EH (cell line): ENCODE results near the gene SLCO4A1.

Experiments
- DNase-seq: peaks from one replicate; pipeline ENCODE4 v3.0.0-alpha.2; 2015; ENCODE audit warnings: low read depth

Gene SLCO4A1

GRCh38 chr20:62638055-62638570 lies 4.2 kb upstream of the SLCO4A1 start:
- no peak for DNase-seq

- DNase-seq: no peak
Measured at GRCh38 chr20:62638679-62639406, 3.5 kb upstream of the SLCO4A1 start.

GRCh38 chr20:62639765-62640164 lies 2.5 kb upstream of the SLCO4A1 start:
- no peak for DNase-seq

DNA sequence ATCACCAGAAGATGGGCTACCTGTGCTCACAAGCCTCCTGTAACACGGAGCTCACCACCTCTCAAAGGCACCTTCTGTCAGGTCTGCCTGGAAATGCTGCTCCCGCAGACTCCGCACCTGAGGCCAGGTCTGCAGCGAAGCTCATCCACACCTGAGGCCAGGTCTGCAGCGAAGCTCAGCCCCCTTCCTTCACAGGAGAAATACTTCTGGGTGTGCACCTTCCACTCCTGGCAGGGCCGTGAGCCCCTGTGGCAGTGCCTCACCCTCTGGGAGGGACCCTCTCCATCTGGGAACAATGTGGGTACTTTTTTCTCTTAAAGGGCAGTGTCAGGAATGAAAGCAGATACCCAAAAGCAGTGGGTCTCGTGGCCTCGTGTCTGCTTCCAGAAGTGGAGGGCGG lies 1.4 kb upstream of the SLCO4A1 start:
- DNase-seq: no peak

DNA sequence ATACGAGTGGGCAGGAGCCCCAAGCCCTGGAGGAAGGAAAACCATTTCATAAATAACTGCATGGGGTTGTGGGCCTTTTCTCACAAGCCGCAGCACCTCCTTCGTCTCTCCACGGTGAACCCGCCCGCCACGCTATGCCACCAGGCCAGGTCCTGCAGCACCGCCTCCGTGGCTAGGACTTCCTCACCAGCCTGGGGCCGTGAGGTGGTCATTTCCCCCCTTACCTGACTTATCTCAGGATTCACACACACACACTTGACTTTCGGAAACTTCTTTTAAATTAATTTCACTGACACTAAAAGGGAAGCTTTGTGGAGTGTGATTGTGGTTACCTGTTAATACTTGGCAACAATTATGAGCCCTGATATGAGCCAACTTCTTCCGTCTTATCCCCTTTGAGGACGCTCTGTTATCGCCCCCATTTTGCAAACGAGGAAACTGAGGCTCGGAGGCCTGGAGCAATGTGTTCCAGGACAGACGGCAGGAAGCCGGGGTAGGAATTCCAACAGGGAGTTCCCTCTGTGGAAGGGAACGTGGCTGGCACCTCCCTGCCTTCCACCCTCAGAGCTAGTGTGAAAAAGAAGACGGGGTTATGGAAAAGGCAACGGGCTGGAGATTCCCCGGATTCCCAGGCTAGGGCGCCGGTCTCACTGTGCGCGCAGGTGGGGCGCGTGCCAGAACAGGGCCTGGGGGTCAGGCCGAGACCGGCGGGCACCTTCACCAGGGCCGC lies 817 bp upstream of the SLCO4A1 start:
- no peak for DNase-seq

- DNase-seq: peak; percentile 15
Measured at GRCh38 chr20:62642666-62643520, 590 bp downstream of the SLCO4A1 start.

DNA sequence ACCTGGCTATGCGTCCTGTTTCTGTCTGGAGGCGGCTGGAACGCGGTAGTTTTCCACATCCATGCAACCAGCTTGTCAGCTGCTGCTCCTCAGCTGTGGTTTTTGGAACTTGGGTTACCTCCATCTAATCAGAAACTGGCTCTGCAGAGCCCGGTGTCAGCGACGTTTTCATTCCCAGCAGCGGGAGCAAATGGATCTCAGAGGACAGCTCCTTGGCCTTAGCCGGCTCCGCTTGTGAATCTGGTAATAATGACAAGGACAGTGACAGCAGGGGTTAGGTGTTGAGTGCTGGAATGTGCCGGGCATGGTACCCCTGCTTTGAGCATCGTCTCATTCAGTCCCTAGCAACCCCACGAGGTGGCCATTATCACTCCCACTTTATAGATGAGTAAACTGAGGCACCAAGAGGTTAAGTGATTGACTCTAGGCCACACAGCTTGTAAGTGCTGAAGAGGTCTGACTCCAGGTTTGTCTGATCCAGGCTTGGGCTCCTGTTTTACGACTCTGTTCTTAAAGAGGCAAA lies 1.3 kb downstream of the SLCO4A1 start:
- no peak for DNase-seq

DNA sequence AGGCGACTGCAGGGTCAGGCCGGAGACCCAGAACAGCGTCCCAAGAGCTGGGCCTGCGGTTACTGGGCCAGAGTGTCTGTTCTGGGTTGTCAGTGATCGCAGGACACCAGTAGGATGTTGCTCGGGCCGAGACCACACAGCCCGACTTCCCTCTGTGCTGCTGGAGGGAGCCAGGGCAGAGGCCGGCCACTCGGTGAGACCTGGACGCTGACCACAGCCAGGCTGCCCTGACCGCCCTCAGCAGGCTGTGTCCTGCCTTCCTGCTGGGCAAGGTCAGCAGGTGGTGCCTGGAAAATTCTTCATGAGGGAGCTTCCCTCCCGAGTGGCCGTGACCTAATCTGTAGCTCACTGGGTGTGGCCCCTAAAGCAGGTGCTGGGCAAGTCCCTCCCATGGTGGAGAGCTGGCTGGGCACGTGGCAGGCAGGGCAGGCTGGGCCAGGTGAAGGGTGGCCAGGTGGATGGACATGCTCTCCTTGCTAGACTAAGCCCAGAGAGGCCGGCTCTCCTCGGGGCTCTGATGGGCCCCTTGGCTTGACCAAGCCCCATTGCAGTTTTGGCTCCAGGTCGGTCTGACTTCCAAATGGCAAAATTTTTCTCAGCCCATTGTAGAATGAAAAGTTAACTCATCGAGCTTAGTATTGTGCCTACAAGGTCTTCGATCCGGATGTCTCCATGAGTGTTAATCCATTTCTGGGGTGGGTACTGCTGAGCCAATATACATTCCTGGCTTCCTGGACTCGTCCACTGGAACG lies 1.9 kb downstream of the SLCO4A1 start:
- DNase-seq: no peak

GRCh38 chr20:62644802-62645496 lies 2.6 kb downstream of the SLCO4A1 start:
- no peak for DNase-seq

DNA sequence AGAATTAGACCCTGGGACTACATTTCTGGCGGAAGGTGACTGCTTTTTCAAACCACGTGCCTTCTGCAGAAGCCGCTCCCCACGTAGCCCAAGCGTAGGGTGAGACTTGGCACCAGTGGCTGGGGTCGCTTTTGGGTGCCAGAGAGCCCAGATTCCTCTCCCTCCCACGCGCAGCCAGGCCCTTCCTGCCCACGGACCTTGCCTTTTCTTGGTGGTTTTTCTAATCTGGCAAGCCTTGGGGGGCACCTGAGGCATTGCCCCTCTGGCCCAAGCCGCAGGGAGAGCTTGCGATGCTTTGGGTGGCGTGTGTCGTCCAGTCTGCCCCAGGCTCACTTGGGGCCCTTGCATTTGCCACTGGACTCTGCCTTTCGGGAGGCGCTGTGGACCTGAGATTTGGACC lies 3.3 kb downstream of the SLCO4A1 start:
- DNase-seq: no peak

- no peak for DNase-seq
Measured at GRCh38 chr20:62646851-62647520, 4.7 kb downstream of the SLCO4A1 start.

DNA sequence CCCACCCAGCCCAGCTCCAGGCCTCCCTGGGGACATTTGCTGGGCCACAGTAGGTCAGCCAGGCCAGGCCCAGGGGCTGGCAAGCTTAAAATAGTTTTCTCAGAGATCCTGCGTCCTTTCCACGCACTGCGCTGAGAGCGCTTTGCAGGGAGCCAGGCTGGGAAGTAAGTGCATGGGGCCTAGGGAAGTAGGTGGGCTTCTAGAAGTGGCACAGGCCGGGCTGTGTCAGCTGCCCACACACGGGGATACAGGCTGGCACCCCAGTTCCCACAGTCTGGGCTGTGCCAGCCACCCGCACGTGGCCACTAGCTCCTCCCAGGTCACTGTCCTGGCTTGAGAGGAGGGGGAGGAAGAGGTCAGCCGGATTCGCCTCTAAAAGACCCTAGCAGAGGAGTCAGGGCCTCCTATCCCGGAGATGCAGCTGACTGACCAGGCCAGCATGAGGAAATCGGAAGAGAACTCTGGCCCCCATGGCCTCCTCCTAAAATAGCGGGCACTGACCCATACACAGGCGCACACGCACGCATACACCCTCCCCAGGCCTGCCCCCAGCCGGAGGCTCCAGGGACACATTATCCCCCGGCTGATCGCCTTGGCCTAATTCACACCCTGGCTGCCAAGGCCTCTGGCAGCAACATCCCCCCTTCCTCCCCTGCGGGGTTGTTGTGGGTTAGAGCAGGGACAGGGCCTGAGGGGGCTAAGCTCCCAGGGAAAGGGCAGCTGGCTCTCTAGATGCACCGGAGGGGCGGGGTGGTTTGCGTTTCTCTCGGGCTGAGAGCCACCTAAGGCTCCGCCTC lies 5.4 kb downstream of the SLCO4A1 start:
- DNase-seq: no peak

DNA sequence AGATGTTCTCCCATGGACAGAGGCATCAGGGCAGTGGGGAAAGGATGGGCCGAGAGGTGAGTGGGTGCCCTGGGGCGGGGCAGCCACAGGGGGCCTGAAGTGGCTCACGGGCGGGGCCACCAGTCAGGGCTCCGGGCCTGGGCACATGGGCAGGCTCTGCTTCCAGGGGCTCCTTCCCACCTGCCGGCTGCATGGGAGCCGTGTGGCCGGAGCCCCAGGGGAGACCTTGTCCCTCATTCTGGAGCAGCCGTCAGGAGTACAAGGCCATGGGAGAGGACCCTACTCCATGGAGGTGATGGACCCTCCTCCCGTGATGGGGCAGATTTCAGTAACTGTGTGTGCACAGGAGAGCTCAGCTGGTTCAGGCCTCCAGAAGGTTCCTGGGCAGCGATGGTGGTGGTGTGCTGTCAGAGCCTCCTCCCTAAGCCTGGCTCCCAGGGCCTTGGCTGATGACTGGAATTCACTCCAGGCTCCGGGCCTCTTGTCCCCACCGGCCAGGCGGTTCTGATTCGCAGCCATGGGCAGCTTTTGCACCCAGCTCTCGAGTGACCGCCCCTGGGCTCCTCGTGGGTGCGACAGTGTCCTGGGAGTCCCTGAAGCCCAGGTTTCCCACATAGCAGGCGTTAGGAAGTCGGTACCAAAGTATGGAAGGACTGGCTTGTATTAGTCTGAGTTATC lies 6.2 kb downstream of the SLCO4A1 start:
- no peak for DNase-seq

DNA sequence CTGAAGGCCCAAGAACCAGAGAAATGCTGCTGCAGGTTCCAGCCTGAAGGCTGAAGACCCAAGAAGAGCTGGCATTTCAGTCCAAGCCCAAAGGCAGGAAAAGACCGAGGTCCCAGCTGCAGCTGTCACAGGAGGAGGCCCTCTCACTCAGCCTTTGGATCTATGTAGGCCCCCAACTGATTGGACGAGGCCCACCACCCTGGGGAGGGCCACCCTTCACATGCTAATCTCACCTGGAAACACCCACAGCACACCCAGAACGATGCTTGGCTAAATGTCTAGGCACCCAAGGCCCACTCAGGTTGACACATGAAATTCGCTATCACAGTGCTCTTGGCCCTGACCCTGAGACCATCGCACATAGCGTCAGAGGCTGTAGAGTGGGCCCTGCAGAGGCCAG lies 6.8 kb downstream of the SLCO4A1 start:
- DNase-seq: no peak

GRCh38 chr20:62650551-62651284 lies 8.4 kb downstream of the SLCO4A1 start:
- no peak for DNase-seq

- no peak for DNase-seq
Measured at GRCh38 chr20:62651285-62652021, 9.2 kb downstream of the SLCO4A1 start.
